Naive B cell (primary cell): Measurements from ENCODE around the gene PGK1. TPM values are rescaled to one million over a fixed set of nuclear protein-coding genes. Genes with fewer than 3 reads are reported as not detected.
A peak's percentile ranks its signal among the peaks of the same experiment; 100 is the strongest.
"Not testable (repeated sequence)": the region's sequence is repeated elsewhere in the genome, so short reads cannot be mapped to it uniquely, and the experiment has no call there.

ENCODE experiments used
- ATAC-seq, 2 donors: fragments of 150-1000 bp; cut with Tn5 transposase; 2 replicates each; pipeline ENCODE4 v1.10.0; 2021; ENCODE audit warnings: low read depth in 2 of 2, mild to moderate bottlenecking in 2 of 2, moderate library complexity in 2 of 2
- DNase-seq: peaks from one replicate; pipeline ENCODE4 v3.0.0; 2022
- H3K27ac Mint-ChIP-seq, 6 donors: one replicate each; pipeline ENCODE4 v1.8.0; 2020 to 2022; ENCODE audit warnings: mild to moderate bottlenecking in 6 of 6, mixed read lengths in 6 of 6, moderate library complexity in 5 of 6, inconsistent platforms in 2 of 6
- H3K27me3 Mint-ChIP-seq, 3 donors: one replicate each; pipeline ENCODE4 v1.8.0; 2021 to 2022; ENCODE audit warnings: mixed read lengths in 3 of 3, mild to moderate bottlenecking in 1 of 3
- H3K36me3 Mint-ChIP-seq, 2 donors: one replicate each; pipeline ENCODE4 v1.8.0; 2020 to 2022; ENCODE audit warnings: mixed read lengths in 2 of 2, inconsistent platforms in 1 of 2, mild to moderate bottlenecking in 1 of 2
- H3K4me1 Mint-ChIP-seq, 3 donors: one replicate each; pipeline ENCODE4 v1.8.0; 2020 to 2022; ENCODE audit warnings: mixed read lengths in 3 of 3, inconsistent platforms in 1 of 3, mild to moderate bottlenecking in 1 of 3, moderate library complexity in 1 of 3
- H3K4me3 Mint-ChIP-seq, 8 donors: one replicate each; pipeline ENCODE4 v1.8.0; 2020 to 2022; ENCODE audit warnings: mild to moderate bottlenecking in 8 of 8, mixed read lengths in 8 of 8, moderate library complexity in 8 of 8, inconsistent platforms in 2 of 8
- H3K9me3 Mint-ChIP-seq, 7 donors: one replicate each; pipeline ENCODE4 v1.8.0; 2020 to 2022; ENCODE audit warnings: mixed read lengths in 7 of 7, mild to moderate bottlenecking in 5 of 7, inconsistent platforms in 2 of 7, moderate library complexity in 1 of 7
- polyA plus RNA-seq, 6 donors: library from polyadenylated mRNA; unstranded; fragments of 300-500 nt; fragmentation: Illumina TruSeq; gene quantifications; one replicate each; pipeline ENCODE4 v1.2.3, GENCODE V29; 2021; ENCODE audit warnings: low read depth in 6 of 6

Gene PGK1
- polyA plus RNA-seq, 6 donors from 2014 or later: 325 to 587 (median 365) TPM

DNA sequence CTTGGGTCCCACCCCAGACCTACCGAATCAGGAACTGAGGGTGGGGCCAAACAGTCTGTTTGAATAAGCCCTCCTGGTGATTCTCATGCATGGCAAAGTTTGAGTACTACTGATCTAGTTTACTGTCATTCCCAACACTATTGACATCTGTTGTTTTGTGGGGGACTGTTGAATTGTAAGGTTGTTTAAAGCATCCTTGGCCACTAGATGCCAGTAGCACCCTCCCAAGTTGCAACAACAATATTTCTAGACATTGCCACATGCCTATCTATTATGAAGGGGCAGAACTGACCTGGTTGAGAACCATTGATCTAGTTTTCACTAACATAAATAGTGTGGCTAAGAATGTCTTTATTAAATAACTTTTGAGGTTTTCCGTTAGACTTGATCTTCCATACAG, 20.3 kb downstream of the PGK1 start:
- Mint-ChIP-seq H3K4me3 (no peak overlapping the region), H3K27me3 (no peaks in the 10 kb centered on the region), H3K36me3 (peaks cover 7 to 9% of the 10 kb centered on the region in 2 donors), H3K9me3 (peaks cover 0 to 5% (median 2%) of the 10 kb centered on the region in 7 donors), H3K4me1 (peaks cover 0 to 8% (median 0%) of the 10 kb centered on the region in 3 donors), H3K27ac (peak overlapping the region in 1 of 6 donors; percentile 23)
- ATAC-seq (peak in 1 of 2 donors; percentile 37), DNase-seq (no peak)

DNA sequence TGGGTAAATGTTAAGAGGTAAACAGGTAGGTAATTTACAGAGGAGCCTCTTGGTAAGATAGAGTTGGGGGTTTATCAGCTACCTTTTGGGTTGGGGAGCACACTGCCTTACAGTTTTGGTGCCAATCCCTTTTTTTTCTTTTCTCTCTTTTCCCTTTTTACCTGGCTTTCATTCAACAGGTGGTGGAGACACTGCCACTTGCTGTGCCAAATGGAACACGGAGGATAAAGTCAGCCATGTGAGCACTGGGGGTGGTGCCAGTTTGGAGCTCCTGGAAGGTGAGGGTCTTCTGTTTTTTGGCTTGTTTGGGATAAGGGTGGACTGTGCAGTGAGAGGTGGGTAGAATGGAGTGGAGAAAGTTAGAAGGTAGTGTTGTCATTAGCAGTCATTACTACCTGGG, 21.1 kb downstream of the PGK1 start:
- Mint-ChIP-seq H3K4me1 (peaks cover 0 to 4% (median 0%) of the 10 kb centered on the region in 3 donors), H3K36me3 (peaks cover 0 to 4% of the 10 kb centered on the region in 2 donors), H3K27ac (peak overlapping the region in 3 of 6 donors; percentile 44 to 79 (median 78)), H3K9me3 (no peaks in the 10 kb centered on the region), H3K4me3 (no peak overlapping the region), H3K27me3 (no peaks in the 10 kb centered on the region)
- DNase-seq (no peak), ATAC-seq (no peak)

- peak overlapping the region in 1 of 6 donors; percentile 41 for H3K27ac Mint-ChIP-seq
- H3K27me3 Mint-ChIP-seq, ATAC-seq, H3K9me3 Mint-ChIP-seq, H3K4me1 Mint-ChIP-seq, H3K36me3 Mint-ChIP-seq, H3K4me3 Mint-ChIP-seq, DNase-seq: not testable (repeated sequence)
These were observed 21.7 kb downstream of the PGK1 start for GRCh38 chrX:78125781-78126180.

DNA sequence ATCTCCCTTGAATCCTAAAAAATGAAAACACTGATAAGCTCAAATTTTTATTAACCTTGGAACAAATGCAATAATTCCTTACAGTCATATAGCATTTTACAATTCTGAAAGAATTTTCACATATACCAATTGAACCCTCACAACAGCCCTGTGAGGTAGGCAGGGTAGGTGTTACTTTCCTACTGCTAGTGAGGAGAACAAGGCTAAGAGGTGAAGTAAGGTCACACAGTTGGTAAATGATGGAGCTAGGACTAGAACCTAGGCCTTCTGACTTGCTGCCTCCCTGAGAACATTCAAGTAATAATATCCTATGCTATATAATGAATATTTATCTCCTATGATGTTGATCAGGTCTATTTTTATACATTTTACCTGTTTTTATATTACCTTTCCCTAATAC, 25.7 kb downstream of the PGK1 start:
- no peaks in the 10 kb centered on the region for H3K36me3 Mint-ChIP-seq
- no peaks in the 10 kb centered on the region for H3K27me3 Mint-ChIP-seq
- H3K4me3 Mint-ChIP-seq: no peak overlapping the region
- ATAC-seq (no peak), DNase-seq (no peak)
- H3K27ac Mint-ChIP-seq: peak overlapping the region in 1 of 6 donors; percentile 12
- no peaks in the 10 kb centered on the region for H3K4me1 Mint-ChIP-seq
- H3K9me3 Mint-ChIP-seq: no peaks in the 10 kb centered on the region

GRCh38 chrX:78130396-78130795, 26.3 kb downstream of the PGK1 start:
- Mint-ChIP-seq H3K27ac (peak overlapping the region in 4 of 6 donors; percentile 8 to 96 (median 48)), H3K27me3 (no peaks in the 10 kb centered on the region), H3K4me1 (no peaks in the 10 kb centered on the region), H3K4me3 (no peak overlapping the region), H3K9me3 (no peaks in the 10 kb centered on the region), H3K36me3 (no peaks in the 10 kb centered on the region)
- no peak for ATAC-seq
- no peak for DNase-seq

- Mint-ChIP-seq H3K4me1 (no peaks in the 10 kb centered on the region), H3K27ac (peak overlapping the region in 3 of 6 donors; percentile 5 to 96 (median 28)), H3K9me3 (no peaks in the 10 kb centered on the region), H3K27me3 (no peaks in the 10 kb centered on the region), H3K4me3 (no peak overlapping the region), H3K36me3 (no peaks in the 10 kb centered on the region)
- DNase-seq (no peak), ATAC-seq (no peak)
These were observed 27.1 kb downstream of the PGK1 start for GRCh38 chrX:78131117-78131516.

- ATAC-seq: no peak
- Mint-ChIP-seq H3K4me1 (no peaks in the 10 kb centered on the region), H3K27me3 (no peaks in the 10 kb centered on the region), H3K9me3 (peaks cover 0 to 2% (median 0%) of the 10 kb centered on the region in 7 donors), H3K36me3 (no peaks in the 10 kb centered on the region), H3K27ac (peak overlapping the region in 2 of 6 donors; percentile 60 to 72), H3K4me3 (no peak overlapping the region)
- no peak for DNase-seq
These were observed 29.4 kb downstream of the PGK1 start for GRCh38 chrX:78133238-78133960.

- ATAC-seq (peak; percentile 92 to 93), DNase-seq (peak; percentile 72)
- Mint-ChIP-seq H3K4me3 (peak within 1 kb of the TSS; percentile 85 to 97 (median 93)), H3K36me3 (no peaks in the 10 kb centered on the region), H3K27me3 (no peaks in the 10 kb centered on the region), H3K9me3 (peaks cover 0 to 7% (median 4%) of the 10 kb centered on the region in 7 donors), H3K27ac (peak within 1 kb of the TSS; percentile 42 to 88 (median 80)), H3K4me1 (peaks cover 0 to 7% (median 4%) of the 10 kb centered on the region in 3 donors)
These were observed 35.4 kb downstream of the PGK1 start, which contains the start of gene TAF9B for GRCh38 chrX:78139160-78140123. TSS of gene TAF9B (minus strand) at chrX:78139650. CDS start at chrX:78139611, 39 bp downstream.

GRCh38 chrX:78140206-78140605, 36.2 kb downstream of the PGK1 start:
- peak overlapping the region; percentile 84 to 95 (median 89) for H3K4me3 Mint-ChIP-seq
- H3K9me3 Mint-ChIP-seq: peaks cover 0 to 7% (median 4%) of the 10 kb centered on the region in 7 donors
- peak overlapping the region in 1 of 6 donors; percentile 42 for H3K27ac Mint-ChIP-seq
- no peak for ATAC-seq
- no peaks in the 10 kb centered on the region for H3K27me3 Mint-ChIP-seq
- H3K36me3 Mint-ChIP-seq: no peaks in the 10 kb centered on the region
- DNase-seq: no peak
- H3K4me1 Mint-ChIP-seq: peaks cover 0 to 7% (median 4%) of the 10 kb centered on the region in 3 donors

GRCh38 chrX:78147002-78147540, 43.0 kb downstream of the PGK1 start:
- H3K27ac Mint-ChIP-seq: peak overlapping the region in 1 of 6 donors; percentile 37
- peak overlapping the region in 1 of 8 donors; percentile 51 for H3K4me3 Mint-ChIP-seq
- not testable (repeated sequence) for H3K4me1 Mint-ChIP-seq, H3K27me3 Mint-ChIP-seq, ATAC-seq, DNase-seq
- peaks cover 6 to 54% (median 21%) of the 10 kb centered on the region in 7 donors for H3K9me3 Mint-ChIP-seq
- peaks cover 9 to 14% of the 10 kb centered on the region in 2 donors for H3K36me3 Mint-ChIP-seq

DNA sequence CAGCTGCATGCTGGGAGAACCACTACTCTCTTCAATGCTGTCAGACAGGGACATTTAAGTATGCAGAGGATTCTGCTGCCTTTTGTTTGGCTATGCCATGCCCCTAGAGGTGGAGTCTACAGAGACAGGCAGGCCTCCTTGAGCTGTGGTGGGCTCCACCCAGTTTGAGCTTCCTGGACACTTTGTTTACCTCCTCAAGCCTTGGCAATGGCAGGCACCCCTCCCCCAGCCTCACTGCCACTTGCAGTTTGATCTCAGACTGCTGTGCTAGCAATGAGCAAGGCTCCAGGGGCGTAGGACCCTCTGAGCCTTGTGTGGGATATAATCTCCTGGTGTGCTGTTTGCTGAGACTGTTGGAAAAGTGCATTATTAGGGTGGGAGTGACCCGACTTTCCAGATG, 53.3 kb downstream of the PGK1 start:
- ATAC-seq, H3K27ac Mint-ChIP-seq, H3K36me3 Mint-ChIP-seq, H3K4me3 Mint-ChIP-seq, DNase-seq, H3K4me1 Mint-ChIP-seq: not testable (repeated sequence)
- Mint-ChIP-seq H3K27me3 (peaks cover 0 to 15% (median 12%) of the 10 kb centered on the region in 3 donors), H3K9me3 (peaks cover 0 to 11% (median 3%) of the 10 kb centered on the region in 7 donors)

DNA sequence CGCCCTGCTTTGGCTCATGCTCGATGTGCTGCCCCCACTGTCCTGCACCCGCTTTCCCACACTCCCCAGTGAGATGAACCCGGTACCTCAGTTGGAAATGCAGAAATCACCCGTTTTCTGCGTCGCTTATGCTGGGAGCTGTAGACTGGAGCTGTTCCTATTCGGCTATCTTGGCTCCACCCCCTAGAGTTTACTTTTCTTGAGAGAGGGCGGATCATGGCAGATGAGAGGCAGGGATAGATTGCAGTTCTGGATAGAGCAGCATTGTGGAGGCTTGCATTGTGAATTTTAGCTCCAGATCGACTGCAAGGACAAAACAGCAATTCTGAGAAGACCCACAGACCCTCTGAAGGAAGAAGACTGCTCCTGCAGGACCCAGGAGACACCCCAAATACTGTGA, 53.8 kb downstream of the PGK1 start:
- H3K4me1 Mint-ChIP-seq, H3K4me3 Mint-ChIP-seq, ATAC-seq, DNase-seq, H3K36me3 Mint-ChIP-seq: not testable (repeated sequence)
- Mint-ChIP-seq H3K27ac (peak overlapping the region in 1 of 6 donors; percentile 88), H3K9me3 (peaks cover 0 to 11% (median 3%) of the 10 kb centered on the region in 7 donors), H3K27me3 (peaks cover 0 to 15% (median 12%) of the 10 kb centered on the region in 3 donors)

GRCh38 chrX:78160711-78161110, 56.7 kb downstream of the PGK1 start:
- not testable (repeated sequence) for ATAC-seq, H3K27me3 Mint-ChIP-seq, DNase-seq, H3K4me3 Mint-ChIP-seq, H3K4me1 Mint-ChIP-seq, H3K36me3 Mint-ChIP-seq, H3K9me3 Mint-ChIP-seq
- H3K27ac Mint-ChIP-seq: peak overlapping the region in 1 of 6 donors; percentile 74
